K562 (cell line): ENCODE results near the gene MYL6B. TPM values are rescaled to one million over a fixed set of nuclear protein-coding genes. Genes with fewer than 3 reads are reported as not detected.
A peak's percentile ranks its signal among the peaks of the same experiment; 100 is the strongest.

ENCODE experiments used
- ATF6 ChIP-seq: sonication (generic); formaldehyde crosslinking; IDR thresholded peaks from 2 replicates; pipeline ENCODE4 v1.4.0; 2020; ENCODE audit warnings: mild to moderate bottlenecking, missing genetic modification reagents
- BMI1 ChIP-seq: fragments of 150-350 bp; IDR thresholded peaks from 2 replicates; pipeline ENCODE4 v1.6.1; 2014; ENCODE audit warnings: low read length
- CBFA2T2 ChIP-seq: fragments of 450-650 bp; conservative IDR thresholded peaks from 2 replicates; pipeline ENCODE4 v1.6.1; 2017; ENCODE audit warnings: mild to moderate bottlenecking
- CREBBP ChIP-seq: IDR thresholded peaks from one replicate; pipeline ENCODE4 v1.6.1; 2012; ENCODE audit warnings: low read depth, mild to moderate bottlenecking, control low read depth, inconsistent platforms, low read length
- CXXC5 ChIP-seq: fragments of 250-450 bp; sonication (Bioruptor Pico); IDR thresholded peaks from 2 replicates; pipeline ENCODE4 v1.8.0; 2022; ENCODE audit warnings: inconsistent platforms, mild to moderate bottlenecking, moderate library complexity
- ESRRB ChIP-seq: fragments of 250-450 bp; sonication (Bioruptor Pico); IDR thresholded peaks from 2 replicates; pipeline ENCODE4 v1.5.0; 2020; ENCODE audit warnings: mild to moderate bottlenecking, moderate library complexity, borderline replicate concordance
- ETV6 ChIP-seq, 3 experiments: fragments of 150-350 bp in 1 of 3; sonication (generic) in 1 of 3; formaldehyde crosslinking in 1 of 3; IDR thresholded peaks; 2 replicates each; pipeline versions ENCODE4 v1.6.1 to v1.8.0; 2014 to 2022; ENCODE audit warnings: borderline replicate concordance in 2 of 3, low read depth in 2 of 3, antibody characterized with exemption in 1 of 3, low read length in 1 of 3, mild to moderate bottlenecking in 1 of 3, missing genetic modification reagents in 1 of 3
- FOSL1 ChIP-seq: fragments of 200-800 bp; sonication (Bioruptor generic); conservative IDR thresholded peaks from 2 replicates; pipeline ENCODE4 v1.6.1; 2016; ENCODE audit warnings: missing genetic modification characterization, missing compliant biosample characterization
- FOXK1 ChIP-seq: sonication (generic); formaldehyde crosslinking; IDR thresholded peaks from 2 replicates; pipeline ENCODE4 v1.8.0; 2022; ENCODE audit warnings: missing genetic modification reagents, mild to moderate bottlenecking, borderline replicate concordance
- FUS ChIP-seq: fragments of 200-400 bp; formaldehyde crosslinking; optimal IDR thresholded peaks from 2 replicates; pipeline ENCODE3; 2017; ENCODE audit warnings: low read depth, low read length
- HDGF ChIP-seq: fragments of 450-650 bp; IDR thresholded peaks from 2 replicates; pipeline ENCODE4 v1.6.1; 2016
- KAT2B ChIP-seq: IDR thresholded peaks from one replicate; pipeline ENCODE4 v1.6.1; 2012; ENCODE audit warnings: low read depth, mild to moderate bottlenecking, control low read depth, inconsistent platforms, low read length, moderate library complexity
- MTF1 ChIP-seq: fragments of 250-450 bp; sonication (Bioruptor Pico); IDR thresholded peaks from 2 replicates; pipeline ENCODE4 v1.9.0; 2021; ENCODE audit warnings: moderate library complexity, mild to moderate bottlenecking, inconsistent platforms, borderline replicate concordance
- RAD51 ChIP-seq: fragments of 450-650 bp; IDR thresholded peaks from 2 replicates; pipeline ENCODE4 v1.7.1; 2016; ENCODE audit warnings: low read depth, mild to moderate bottlenecking, borderline replicate concordance
- RFX5 ChIP-seq: IDR thresholded peaks from 2 replicates; pipeline ENCODE4 v1.6.1; 2011; ENCODE audit warnings: low read depth, mild to moderate bottlenecking, improper control_type of control experiment, low read length
- TCF3 ChIP-seq: sonication (generic); formaldehyde crosslinking; IDR thresholded peaks from 2 replicates; pipeline ENCODE4 v1.4.0; 2020; ENCODE audit warnings: mild to moderate bottlenecking, missing genetic modification reagents
- USF2 ChIP-seq: sonication (generic); formaldehyde crosslinking; IDR thresholded peaks from 2 replicates; pipeline ENCODE4 v1.5.0; 2020; ENCODE audit warnings: missing genetic modification reagents
- ZBTB49 ChIP-seq: sonication (generic); formaldehyde crosslinking; IDR thresholded peaks from 2 replicates; pipeline ENCODE4 v1.8.0; 2022; ENCODE audit warnings: missing genetic modification reagents, mild to moderate bottlenecking, borderline replicate concordance
- polyA plus RNA-seq, 8 experiments: library from polyadenylated mRNA; depleted of rRNA in 4 of 8; stranded (reverse) in 5 of 8; unstranded in 3 of 8; fragments of >200 nt; fragmentation: Nextera tagmentation in 2 of 8; fragmentation: Illumina TruSeq in 1 of 8; extraction: Ambion mirVana in 2 of 8; extraction: Trizol in 1 of 8; gene quantifications; 2 replicates each; pipeline versions ENCODE4 v1.2.1 to v1.2.3, GENCODE V29; 2011 to 2014; ENCODE audit warnings: inconsistent platforms in 1 of 8, missing spikeins in 1 of 8
- total RNA-seq, 7 experiments: library from RNA; depleted of rRNA in 6 of 7; stranded (reverse); fragments of >200 nt in 6 of 7; fragmentation: Illumina TruSeq in 2 of 7; extraction: Trizol in 2 of 7; gene quantifications; 2 replicates each; pipeline versions ENCODE4 v1.2.1 to v1.2.3, GENCODE V29; 2011 to 2021; ENCODE audit warnings: low replicate concordance in 1 of 7
- TF ChIP-seq, protein P1 (sequence below), 3 experiments: fragments of 200-800 bp in 1 of 3; fragments of 250-450 bp in 1 of 3; fragments of 450-650 bp in 1 of 3; sonication (Bioruptor Pico) in 1 of 3; sonication (Bioruptor generic) in 1 of 3; formaldehyde crosslinking in 1 of 3; IDR thresholded peaks; 2 replicates each; pipeline versions ENCODE4 v1.6.1 to v1.8.0; 2016 to 2022; ENCODE audit warnings: mild to moderate bottlenecking in 2 of 3, missing genetic modification characterization in 2 of 3, missing compliant biosample characterization in 1 of 3, moderate library complexity in 1 of 3

The MYL6B gene
- total and polyA plus RNA-seq, 9 of the 15 experiments (the other 6 are each of a cell fraction or from before 2014, with no cell fraction given) = 42.8 to 77.3 (median 68.6) TPM

DNA sequence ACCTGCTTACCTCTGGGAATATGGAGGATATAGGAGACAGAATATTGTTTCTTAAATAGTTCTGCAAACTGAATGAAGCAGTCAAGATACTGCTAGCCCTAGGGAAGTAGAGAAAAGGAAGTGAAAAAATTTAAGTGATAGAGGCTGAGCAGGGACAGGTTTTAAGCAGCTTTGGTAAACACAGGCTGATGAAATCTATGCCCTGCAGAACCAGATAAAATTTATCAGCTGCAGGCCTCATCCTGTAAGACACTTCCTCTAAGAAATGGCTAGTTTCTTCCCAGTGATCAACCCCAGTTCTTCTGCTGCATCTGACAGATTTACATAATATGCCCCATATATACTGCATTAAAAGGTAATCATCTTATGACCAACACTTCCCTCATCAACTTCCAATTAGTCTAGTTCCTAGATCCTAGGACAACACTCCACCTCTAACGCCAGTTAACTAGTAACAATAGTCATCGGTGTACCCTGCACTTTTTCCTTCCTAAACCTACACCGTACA is 25.6 kb upstream of the MYL6B start (continued):
- TF ChIP-seq RFX5 (no peak), FOXK1 (CRISPR knock-in tag) (no peak), TCF3 (CRISPR knock-in tag) (peak; percentile 94), ZBTB49 (CRISPR knock-in tag) (no peak), CREBBP (no peak), CBFA2T2 (peak; percentile 86), FOSL1 (tag) (peak; percentile 43), USF2 (CRISPR knock-in tag) (no peak), BMI1 (no peak), CXXC5 (no peak), KAT2B (no peak), FUS (no peak), ESRRB (CRISPR knock-in tag) (no peak), RAD51 (0 out of 2 replicates have a peak, but pooled peaks have one; percentile 8), MTF1 (no peak), ATF6 (CRISPR knock-in tag) (0 out of 2 replicates have a peak, but pooled peaks have one; percentile 50), ETV6 (IDR thresholded peaks at IDR 0.05; ENCODE audit: borderline replicate concordance in 1 of 2, low read depth in 2 of 2, low read length in 1 of 2) (peak in 1 of 2 experiments; percentile 88; a peak in 2 of 4 replicates), ETV6 (CRISPR knock-in tag; IDR thresholded peaks at IDR 0.05; ENCODE audit: borderline replicate concordance) (no peak), HDGF (no peak)
- TF ChIP-seq, protein P1, sequence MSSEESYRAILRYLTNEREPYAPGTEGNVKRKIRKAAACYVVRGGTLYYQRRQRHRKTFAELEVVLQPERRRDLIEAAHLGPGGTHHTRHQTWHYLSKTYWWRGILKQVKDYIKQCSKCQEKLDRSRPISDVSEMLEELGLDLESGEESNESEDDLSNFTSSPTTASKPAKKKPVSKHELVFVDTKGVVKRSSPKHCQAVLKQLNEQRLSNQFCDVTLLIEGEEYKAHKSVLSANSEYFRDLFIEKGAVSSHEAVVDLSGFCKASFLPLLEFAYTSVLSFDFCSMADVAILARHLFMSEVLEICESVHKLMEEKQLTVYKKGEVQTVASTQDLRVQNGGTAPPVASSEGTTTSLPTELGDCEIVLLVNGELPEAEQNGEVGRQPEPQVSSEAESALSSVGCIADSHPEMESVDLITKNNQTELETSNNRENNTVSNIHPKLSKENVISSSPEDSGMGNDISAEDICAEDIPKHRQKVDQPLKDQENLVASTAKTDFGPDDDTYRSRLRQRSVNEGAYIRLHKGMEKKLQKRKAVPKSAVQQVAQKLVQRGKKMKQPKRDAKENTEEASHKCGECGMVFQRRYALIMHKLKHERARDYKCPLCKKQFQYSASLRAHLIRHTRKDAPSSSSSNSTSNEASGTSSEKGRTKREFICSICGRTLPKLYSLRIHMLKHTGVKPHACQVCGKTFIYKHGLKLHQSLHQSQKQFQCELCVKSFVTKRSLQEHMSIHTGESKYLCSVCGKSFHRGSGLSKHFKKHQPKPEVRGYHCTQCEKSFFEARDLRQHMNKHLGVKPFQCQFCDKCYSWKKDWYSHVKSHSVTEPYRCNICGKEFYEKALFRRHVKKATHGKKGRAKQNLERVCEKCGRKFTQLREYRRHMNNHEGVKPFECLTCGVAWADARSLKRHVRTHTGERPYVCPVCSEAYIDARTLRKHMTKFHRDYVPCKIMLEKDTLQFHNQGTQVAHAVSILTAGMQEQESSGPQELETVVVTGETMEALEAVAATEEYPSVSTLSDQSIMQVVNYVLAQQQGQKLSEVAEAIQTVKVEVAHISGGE (CRISPR knock-in tag; IDR thresholded peaks at IDR 0.05) = no peak; a peak in 1 of 6 replicates
